Measurements from ENCODE around the gene MASP2. TPM values are rescaled to one million over a fixed set of nuclear protein-coding genes. Genes with fewer than 3 reads are reported as not detected.
"Not testable (repeated sequence)": the region's sequence is repeated elsewhere in the genome, so short reads cannot be mapped to it uniquely, and the experiment has no call there.

MASP2 gene
- total and polyA plus RNA-seq, 2 of the 8 experiments (the other 6 are each of a cell fraction or from before 2014, with no cell fraction given), result 0.54 to 1.2 TPM

GRCh38 chr1:11037019-11037739 lies 9.9 kb downstream of the MASP2 start:
- H2AFZ ChIP-seq (ENCODE audit: low read length); H3K79me2 ChIP-seq (ENCODE audit: control insufficient read depth in 1 of 2, insufficient read depth in 2 of 2, low read length in 2 of 2); H2BK12ac ChIP-seq (ENCODE audit: low read depth, low read length); H2BK20ac ChIP-seq (ENCODE audit: low read length); H3K4me3 ChIP-seq (ENCODE audit: extremely low read depth in 1 of 4, insufficient read depth in 2 of 4, low read depth in 3 of 4, low read length in 4 of 4); DNase-seq (ENCODE audit: low read depth in 1 of 2, low spot score in 2 of 2); H2BK120ac ChIP-seq (replicated peaks; ENCODE audit: low read depth, low read length); H4K5ac ChIP-seq (ENCODE audit: insufficient read length, low read depth, low read length); H2AK5ac ChIP-seq (ENCODE audit: low read depth, low read length); H2BK15ac ChIP-seq (ENCODE audit: low read length); H3K23ac ChIP-seq (ENCODE audit: insufficient read length); H2BK5ac ChIP-seq (ENCODE audit: low read depth, low read length); H3K14ac ChIP-seq (ENCODE audit: insufficient read length); H3K27me3 ChIP-seq (replicated peaks in 1 of 4; ENCODE audit: control insufficient read depth in 3 of 4, extremely low read depth in 1 of 4, insufficient read depth in 3 of 4, low read length in 3 of 4); H4K8ac ChIP-seq (ENCODE audit: extremely low read depth, insufficient read depth, low read length); H4K91ac ChIP-seq (replicated peaks; ENCODE audit: insufficient read length, low read length); H3K79me1 ChIP-seq (ENCODE audit: low read depth, low read length); H3K9me3 ChIP-seq (ENCODE audit: insufficient read depth in 2 of 2, low read depth in 1 of 2, low read length in 1 of 2); H3K4ac ChIP-seq (replicated peaks; ENCODE audit: insufficient read length, low read depth, low read length); H3K4me2 ChIP-seq (ENCODE audit: insufficient read depth in 1 of 2, low read depth in 2 of 2, low read length in 2 of 2); H3K27ac ChIP-seq (ENCODE audit: low read depth, low read length); H3K4me1 ChIP-seq (replicated peaks in 1 of 4; ENCODE audit: control insufficient read depth in 3 of 4, insufficient read depth in 4 of 4, low read length in 3 of 4); H3K36me3 ChIP-seq (ENCODE audit: control insufficient read depth in 2 of 4, insufficient read depth in 4 of 4, low read length in 3 of 4); H3K9ac ChIP-seq (replicated peaks in 1 of 4; ENCODE audit: extremely low read depth in 1 of 4, low read depth in 3 of 4, low read length in 3 of 4); H3K56ac ChIP-seq (replicated peaks; ENCODE audit: insufficient read length, low read depth, low read length); H3K18ac ChIP-seq (ENCODE audit: extremely low read depth, low read length): not testable (repeated sequence)
- WGBS, 2 experiments (ENCODE audit: extremely low coverage in 1 of 2, insufficient coverage in 1 of 2, insufficient read length in 1 of 2, insufficient replicate concordance in 2 of 2, low coverage in 1 of 2, low lambda C conversion rate in 2 of 2, missing lambda C conversion rate in 1 of 2), result 65% methylated on average over 18 of the region's 18 CpGs; no CpG with 5 or more reads in 1 of the 2 experiments
- peaks cover 28% of the 10 kb centered on the region; the same call in 1 of the 2 replicates for H3K23me2 ChIP-seq (ENCODE audit: low read depth, low read length)
- peak; percentile 99 for FAIRE-seq
- POLR2A ChIA-PET (ENCODE audit: partially characterized antibody), result interaction anchor here (1.2 to 3.9 kb wide), 10 partner anchors 7 to 604 kb away, joined by 3 to 31 read pairs (median 6); partner anchors contain the start of genes SRM and TARDBP
- peaks cover 0 to 13% of the 10 kb centered on the region in 2 experiments for H4K20me1 ChIP-seq (replicated peaks in 1 of 2; ENCODE audit: control insufficient read depth in 1 of 2, insufficient read depth in 2 of 2, low read length in 2 of 2)
- CTCF ChIA-PET (ENCODE audit: partially characterized antibody), result interaction anchor here (0.6 to 7.4 kb wide), 53 partner anchors 10 to 605 kb away, joined by 3 to 168 read pairs (median 5); partner anchors contain the start of genes MASP2 and SRM
